K562 (cell line): ENCODE results near the gene NRSN2. TPM values are rescaled to one million over a fixed set of nuclear protein-coding genes. Genes with fewer than 3 reads are reported as not detected.

Experiments
- ARID2 ChIP-seq: fragments of 450-650 bp; IDR thresholded peaks from 2 replicates; pipeline ENCODE4 v1.6.1; 2017; ENCODE audit warnings: antibody characterized with exemption, mild to moderate bottlenecking
- ATF1 ChIP-seq, 2 experiments: fragments of 450-650 bp in 1 of 2; IDR thresholded peaks; 2 replicates each; pipeline ENCODE4 v1.6.1; 2016; ENCODE audit warnings: missing compliant biosample characterization in 1 of 2, missing genetic modification characterization in 1 of 2
- ATF7 ChIP-seq: fragments of 450-650 bp; IDR thresholded peaks from 2 replicates; pipeline ENCODE4 v1.7.1; 2014; ENCODE audit warnings: mild to moderate bottlenecking, moderate library complexity
- COPS2 ChIP-seq: fragments of 450-650 bp; conservative IDR thresholded peaks from 2 replicates; pipeline ENCODE4 v1.6.1; 2016; ENCODE audit warnings: mild to moderate bottlenecking, moderate library complexity
- HDGF ChIP-seq: fragments of 450-650 bp; IDR thresholded peaks from 2 replicates; pipeline ENCODE4 v1.6.1; 2016
- HNRNPK ChIP-seq: fragments of 200-400 bp; formaldehyde crosslinking; IDR thresholded peaks from one replicate; pipeline ENCODE4 v1.6.1; 2018; ENCODE audit warnings: mild to moderate bottlenecking, low read depth, low read length; ENCODE audit not compliant: poor library complexity, severe bottlenecking
- MXI1 ChIP-seq: IDR thresholded peaks from 2 replicates; pipeline ENCODE4 v1.6.1; 2011; ENCODE audit warnings: low read depth, mild to moderate bottlenecking, improper control_type of control experiment, low read length
- SLC30A9 ChIP-seq: fragments of 250-450 bp; sonication (Bioruptor Pico); IDR thresholded peaks from 2 replicates; pipeline ENCODE4 v1.8.0; 2022; ENCODE audit warnings: mild to moderate bottlenecking, moderate library complexity
- STAG1 ChIP-seq: sonication (generic); formaldehyde crosslinking; IDR thresholded peaks from 2 replicates; pipeline ENCODE4 v1.5.0; 2020; ENCODE audit warnings: missing genetic modification reagents, borderline replicate concordance
- ZNF217 ChIP-seq: sonication (generic); formaldehyde crosslinking; IDR thresholded peaks from 2 replicates; pipeline ENCODE4 v1.8.0; 2022; ENCODE audit warnings: mild to moderate bottlenecking, missing genetic modification reagents
- ZNF384 ChIP-seq: IDR thresholded peaks from 2 replicates; pipeline ENCODE4 v1.6.1; 2012; ENCODE audit warnings: low read depth, low read length, improper control_type of control experiment
- ZNF551 ChIP-seq: fragments of 250-450 bp; sonication (Bioruptor Pico); IDR thresholded peaks from 2 replicates; pipeline ENCODE4 v1.5.0; 2021; ENCODE audit warnings: mild to moderate bottlenecking, moderate library complexity
- ZNF766 ChIP-seq: fragments of 200-800 bp; sonication (Bioruptor generic); conservative IDR thresholded peaks from 2 replicates; pipeline ENCODE4 v1.6.1; 2016; ENCODE audit warnings: missing genetic modification characterization, missing compliant biosample characterization
- polyA plus RNA-seq, 8 experiments: library from polyadenylated mRNA; depleted of rRNA in 4 of 8; stranded (reverse) in 5 of 8; unstranded in 3 of 8; fragments of >200 nt; fragmentation: Nextera tagmentation in 2 of 8; fragmentation: Illumina TruSeq in 1 of 8; extraction: Ambion mirVana in 2 of 8; extraction: Trizol in 1 of 8; gene quantifications; 2 replicates each; pipeline versions ENCODE4 v1.2.1 to v1.2.3, GENCODE V29; 2011 to 2014; ENCODE audit warnings: inconsistent platforms in 1 of 8, missing spikeins in 1 of 8
- total RNA-seq, 7 experiments: library from RNA; depleted of rRNA in 6 of 7; stranded (reverse); fragments of >200 nt in 6 of 7; fragmentation: Illumina TruSeq in 2 of 7; extraction: Trizol in 2 of 7; gene quantifications; 2 replicates each; pipeline versions ENCODE4 v1.2.1 to v1.2.3, GENCODE V29; 2011 to 2021; ENCODE audit warnings: low replicate concordance in 1 of 7
- TF ChIP-seq, protein P1 (sequence below): sonication (generic); formaldehyde crosslinking; IDR thresholded peaks from 2 replicates; pipeline ENCODE4 v1.8.0; 2022; ENCODE audit warnings: mild to moderate bottlenecking, missing genetic modification reagents
- TF ChIP-seq, protein P2 (sequence below): sonication (generic); formaldehyde crosslinking; IDR thresholded peaks from 2 replicates; pipeline ENCODE4 v1.8.1; 2023; ENCODE audit warnings: mild to moderate bottlenecking, missing genetic modification reagents
- TF ChIP-seq, protein P3 (sequence below): sonication (generic); IDR thresholded peaks from 2 replicates; pipeline ENCODE4 v1.6.1; 2016
- TF ChIP-seq, protein P4 (sequence below): fragments of 450-650 bp; conservative IDR thresholded peaks from 2 replicates; pipeline ENCODE4 v1.6.1; 2016; ENCODE audit warnings: missing genetic modification characterization, low read depth, mild to moderate bottlenecking, missing compliant biosample characterization, moderate library complexity
- TF ChIP-seq, protein P5 (sequence below): fragments of 250-450 bp; sonication (Bioruptor Pico); IDR thresholded peaks from 2 replicates; pipeline ENCODE4 v1.6.1; 2021; ENCODE audit warnings: mild to moderate bottlenecking
- TF ChIP-seq, protein P6 (sequence below): fragments of 450-650 bp; formaldehyde crosslinking; IDR thresholded peaks from 2 replicates; pipeline ENCODE4 v1.4.0; 2020; ENCODE audit warnings: mild to moderate bottlenecking

The NRSN2 gene
- total and polyA plus RNA-seq, 9 of the 15 experiments (the other 6 are each of a cell fraction or from before 2014, with no cell fraction given), result 7.5 to 29.7 (median 11.1) TPM

DNA sequence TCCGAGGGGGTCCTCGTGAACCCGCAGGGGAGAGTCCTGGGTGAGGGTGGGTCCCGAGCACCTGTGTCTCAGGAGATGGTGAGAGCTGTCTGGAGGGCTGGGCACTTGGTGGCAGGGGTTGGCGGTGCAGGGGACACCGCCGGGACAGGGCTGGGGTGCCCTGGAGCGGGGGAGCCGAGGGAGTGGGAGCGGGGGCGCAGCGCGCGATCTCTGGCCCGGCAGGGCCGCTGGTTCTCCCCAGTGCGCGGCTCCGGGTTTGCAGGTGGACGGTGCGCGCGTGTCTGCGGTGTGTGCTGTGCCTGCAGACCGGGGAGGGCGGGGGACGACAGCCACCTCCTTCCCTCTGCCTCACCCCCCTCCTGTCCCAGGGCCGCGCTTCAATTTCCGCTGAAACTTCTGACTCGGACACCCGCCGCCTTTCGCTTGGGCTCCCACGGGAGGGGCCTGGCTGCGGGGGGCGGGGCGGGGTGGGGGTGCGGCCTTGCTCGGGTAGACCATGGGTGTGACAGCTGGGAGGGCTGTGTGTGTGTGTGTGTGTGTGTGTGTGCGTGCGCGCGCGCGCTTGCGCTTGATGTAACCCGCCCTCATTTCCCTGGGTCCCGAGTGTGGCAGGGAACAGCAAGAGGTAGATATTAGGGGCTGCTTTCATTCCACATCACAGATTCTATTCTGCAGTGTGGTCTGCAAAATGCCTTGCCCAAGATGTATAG, 34.8 kb downstream of the NRSN2 start (continued):
- TF ChIP-seq, protein P1, sequence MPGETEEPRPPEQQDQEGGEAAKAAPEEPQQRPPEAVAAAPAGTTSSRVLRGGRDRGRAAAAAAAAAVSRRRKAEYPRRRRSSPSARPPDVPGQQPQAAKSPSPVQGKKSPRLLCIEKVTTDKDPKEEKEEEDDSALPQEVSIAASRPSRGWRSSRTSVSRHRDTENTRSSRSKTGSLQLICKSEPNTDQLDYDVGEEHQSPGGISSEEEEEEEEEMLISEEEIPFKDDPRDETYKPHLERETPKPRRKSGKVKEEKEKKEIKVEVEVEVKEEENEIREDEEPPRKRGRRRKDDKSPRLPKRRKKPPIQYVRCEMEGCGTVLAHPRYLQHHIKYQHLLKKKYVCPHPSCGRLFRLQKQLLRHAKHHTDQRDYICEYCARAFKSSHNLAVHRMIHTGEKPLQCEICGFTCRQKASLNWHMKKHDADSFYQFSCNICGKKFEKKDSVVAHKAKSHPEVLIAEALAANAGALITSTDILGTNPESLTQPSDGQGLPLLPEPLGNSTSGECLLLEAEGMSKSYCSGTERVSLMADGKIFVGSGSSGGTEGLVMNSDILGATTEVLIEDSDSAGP (CRISPR knock-in tag), result no peak
- TF ChIP-seq ZNF551 (CRISPR knock-in tag), result no peak
- TF ChIP-seq ZNF217 (CRISPR knock-in tag), result no peak
- TF ChIP-seq ATF1 (CRISPR knock-in tag; IDR thresholded peaks at IDR 0.05), result no peak
- no peak for TF ChIP-seq ATF1 (tag; IDR thresholded peaks at IDR 0.05)
- TF ChIP-seq, protein P2, sequence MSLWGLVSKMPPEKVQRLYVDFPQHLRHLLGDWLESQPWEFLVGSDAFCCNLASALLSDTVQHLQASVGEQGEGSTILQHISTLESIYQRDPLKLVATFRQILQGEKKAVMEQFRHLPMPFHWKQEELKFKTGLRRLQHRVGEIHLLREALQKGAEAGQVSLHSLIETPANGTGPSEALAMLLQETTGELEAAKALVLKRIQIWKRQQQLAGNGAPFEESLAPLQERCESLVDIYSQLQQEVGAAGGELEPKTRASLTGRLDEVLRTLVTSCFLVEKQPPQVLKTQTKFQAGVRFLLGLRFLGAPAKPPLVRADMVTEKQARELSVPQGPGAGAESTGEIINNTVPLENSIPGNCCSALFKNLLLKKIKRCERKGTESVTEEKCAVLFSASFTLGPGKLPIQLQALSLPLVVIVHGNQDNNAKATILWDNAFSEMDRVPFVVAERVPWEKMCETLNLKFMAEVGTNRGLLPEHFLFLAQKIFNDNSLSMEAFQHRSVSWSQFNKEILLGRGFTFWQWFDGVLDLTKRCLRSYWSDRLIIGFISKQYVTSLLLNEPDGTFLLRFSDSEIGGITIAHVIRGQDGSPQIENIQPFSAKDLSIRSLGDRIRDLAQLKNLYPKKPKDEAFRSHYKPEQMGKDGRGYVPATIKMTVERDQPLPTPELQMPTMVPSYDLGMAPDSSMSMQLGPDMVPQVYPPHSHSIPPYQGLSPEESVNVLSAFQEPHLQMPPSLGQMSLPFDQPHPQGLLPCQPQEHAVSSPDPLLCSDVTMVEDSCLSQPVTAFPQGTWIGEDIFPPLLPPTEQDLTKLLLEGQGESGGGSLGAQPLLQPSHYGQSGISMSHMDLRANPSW (CRISPR knock-in tag), result no peak
- no peak for TF ChIP-seq COPS2
- TF ChIP-seq, protein P3, sequence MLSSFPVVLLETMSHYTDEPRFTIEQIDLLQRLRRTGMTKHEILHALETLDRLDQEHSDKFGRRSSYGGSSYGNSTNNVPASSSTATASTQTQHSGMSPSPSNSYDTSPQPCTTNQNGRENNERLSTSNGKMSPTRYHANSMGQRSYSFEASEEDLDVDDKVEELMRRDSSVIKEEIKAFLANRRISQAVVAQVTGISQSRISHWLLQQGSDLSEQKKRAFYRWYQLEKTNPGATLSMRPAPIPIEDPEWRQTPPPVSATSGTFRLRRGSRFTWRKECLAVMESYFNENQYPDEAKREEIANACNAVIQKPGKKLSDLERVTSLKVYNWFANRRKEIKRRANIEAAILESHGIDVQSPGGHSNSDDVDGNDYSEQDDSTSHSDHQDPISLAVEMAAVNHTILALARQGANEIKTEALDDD, result no peak
- peak; percentile 25; the same call in 1 of the 2 replicates for TF ChIP-seq ATF7
- no peak for TF ChIP-seq SLC30A9
- no peak for TF ChIP-seq ZNF766 (CRISPR knock-in tag)
- TF ChIP-seq, protein P4, sequence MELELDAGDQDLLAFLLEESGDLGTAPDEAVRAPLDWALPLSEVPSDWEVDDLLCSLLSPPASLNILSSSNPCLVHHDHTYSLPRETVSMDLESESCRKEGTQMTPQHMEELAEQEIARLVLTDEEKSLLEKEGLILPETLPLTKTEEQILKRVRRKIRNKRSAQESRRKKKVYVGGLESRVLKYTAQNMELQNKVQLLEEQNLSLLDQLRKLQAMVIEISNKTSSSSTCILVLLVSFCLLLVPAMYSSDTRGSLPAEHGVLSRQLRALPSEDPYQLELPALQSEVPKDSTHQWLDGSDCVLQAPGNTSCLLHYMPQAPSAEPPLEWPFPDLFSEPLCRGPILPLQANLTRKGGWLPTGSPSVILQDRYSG (tag), result no peak
- TF ChIP-seq ARID2, result no peak
- TF ChIP-seq, protein P5, sequence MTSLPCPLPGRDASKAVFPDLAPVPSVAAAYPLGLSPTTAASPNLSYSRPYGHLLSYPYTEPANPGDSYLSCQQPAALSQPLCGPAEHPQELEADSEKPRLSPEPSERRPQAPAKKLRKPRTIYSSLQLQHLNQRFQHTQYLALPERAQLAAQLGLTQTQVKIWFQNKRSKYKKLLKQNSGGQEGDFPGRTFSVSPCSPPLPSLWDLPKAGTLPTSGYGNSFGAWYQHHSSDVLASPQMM (CRISPR knock-in tag), result no peak
- TF ChIP-seq STAG1 (CRISPR knock-in tag), result no peak; the same call in 1 of the 2 replicates
- TF ChIP-seq ZNF384, result no peak
- TF ChIP-seq, protein P6, sequence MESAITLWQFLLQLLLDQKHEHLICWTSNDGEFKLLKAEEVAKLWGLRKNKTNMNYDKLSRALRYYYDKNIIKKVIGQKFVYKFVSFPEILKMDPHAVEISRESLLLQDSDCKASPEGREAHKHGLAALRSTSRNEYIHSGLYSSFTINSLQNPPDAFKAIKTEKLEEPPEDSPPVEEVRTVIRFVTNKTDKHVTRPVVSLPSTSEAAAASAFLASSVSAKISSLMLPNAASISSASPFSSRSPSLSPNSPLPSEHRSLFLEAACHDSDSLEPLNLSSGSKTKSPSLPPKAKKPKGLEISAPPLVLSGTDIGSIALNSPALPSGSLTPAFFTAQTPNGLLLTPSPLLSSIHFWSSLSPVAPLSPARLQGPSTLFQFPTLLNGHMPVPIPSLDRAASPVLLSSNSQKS, result no peak
- TF ChIP-seq MXI1, result no peak
- no peak for TF ChIP-seq HNRNPK
- TF ChIP-seq HDGF, result no peak
